GM21447 (cell line): ENCODE results near the gene ZNF45.
"Not testable (repeated sequence)": the region's sequence is repeated elsewhere in the genome, so short reads cannot be mapped to it uniquely, and the experiment has no call there.

Experiments used
- ATAC-seq: cut with Tn5 transposase; IDR thresholded peaks from one replicate; pipeline ENCODE4 v1.9.1; 2021; ENCODE audit not compliant: unreplicated experiment

Gene ZNF45

DNA sequence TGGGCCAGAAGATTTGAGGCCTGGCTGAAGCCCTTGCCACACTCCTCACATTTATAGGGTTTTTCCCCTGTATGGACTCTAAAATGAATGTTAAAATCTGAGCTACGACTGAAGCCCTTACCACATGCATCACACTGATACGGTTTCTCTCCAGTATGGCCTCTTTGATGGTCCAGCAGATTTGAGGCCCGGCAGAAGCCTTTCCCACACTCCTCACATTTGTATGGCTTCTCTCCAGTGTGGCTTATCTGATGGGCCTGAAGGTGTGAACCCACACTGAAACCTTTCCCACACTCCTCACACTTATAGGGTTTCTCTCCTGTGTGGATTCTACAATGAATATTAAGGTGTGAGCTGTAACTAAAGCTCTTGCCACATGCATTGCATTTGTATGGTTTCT lies 21.0 kb downstream of the ZNF45 start:
- no peak for ATAC-seq

DNA sequence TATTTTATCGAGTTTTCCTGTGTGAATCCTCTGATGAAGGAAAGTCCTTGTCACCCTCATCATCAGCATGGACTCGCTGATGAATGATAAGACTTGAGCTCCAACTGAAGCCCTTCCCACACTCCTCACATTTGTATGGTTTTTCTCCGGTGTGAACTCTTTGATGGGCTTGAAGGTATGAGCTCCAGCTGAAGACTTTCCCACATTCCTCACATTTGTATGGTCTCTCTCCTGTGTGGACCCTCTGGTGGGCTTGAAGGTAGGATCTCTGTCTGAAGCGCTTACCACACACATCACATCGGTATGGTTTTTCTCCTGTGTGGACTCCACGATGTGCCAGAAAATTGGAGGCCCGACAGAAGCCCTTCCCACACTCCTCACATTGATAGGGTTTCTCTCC lies 21.7 kb downstream of the ZNF45 start:
- no peak for ATAC-seq

DNA sequence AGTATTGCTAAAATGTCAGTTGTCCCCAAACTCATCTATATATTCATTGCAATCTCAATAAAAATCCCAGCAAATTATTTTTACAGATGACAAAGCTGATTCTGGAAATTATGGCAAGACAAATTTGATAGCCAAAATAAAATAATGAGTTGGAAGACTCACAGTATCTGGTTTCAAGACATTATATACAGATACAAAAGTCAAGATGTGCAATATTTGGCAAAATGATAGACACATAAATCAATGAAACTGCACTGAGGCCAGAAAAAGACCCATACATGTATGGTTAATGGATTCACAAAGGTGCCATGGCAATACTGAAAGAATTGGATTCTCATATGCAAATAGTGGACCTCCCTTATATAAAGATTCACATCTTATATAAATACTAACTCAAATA lies 24.2 kb downstream of the ZNF45 start:
- ATAC-seq: no peak

DNA sequence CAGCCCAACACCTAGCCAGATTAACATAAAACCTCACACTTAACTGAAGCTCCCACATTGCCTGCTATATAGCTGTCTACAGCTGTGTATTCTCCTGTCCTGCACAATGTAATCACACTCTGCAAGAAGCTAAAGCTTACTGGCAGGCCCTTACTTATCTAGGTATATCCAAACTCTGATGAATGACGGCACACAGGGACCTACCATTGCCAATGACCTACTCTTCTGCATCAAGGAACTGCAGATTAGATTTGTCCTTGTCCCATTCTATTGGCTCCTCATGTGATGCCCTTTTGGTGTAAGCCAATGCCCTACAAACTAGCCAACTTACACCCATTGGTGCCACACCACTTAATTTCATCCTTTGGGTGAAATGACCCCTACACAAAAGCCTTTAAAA lies 26.4 kb downstream of the ZNF45 start:
- ATAC-seq: no peak

DNA sequence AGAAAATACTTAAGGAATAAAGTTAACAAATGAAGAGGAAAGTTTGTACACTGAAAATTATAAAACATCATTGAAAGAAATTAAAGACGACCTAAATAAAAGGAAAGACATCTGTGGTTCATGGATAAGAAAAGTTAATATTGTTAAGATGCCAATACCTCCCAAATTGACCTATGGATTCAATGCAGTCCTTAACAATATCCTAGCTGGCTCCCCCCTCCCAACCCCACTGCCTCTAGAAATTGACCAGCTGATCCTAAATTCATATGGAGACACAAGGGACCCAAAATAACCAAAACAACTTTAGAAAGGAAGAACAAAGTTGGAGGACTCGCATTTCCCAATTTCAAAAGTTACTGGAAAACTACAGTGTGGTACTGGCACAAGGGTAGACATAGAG lies 28.3 kb downstream of the ZNF45 start:
- no peak for ATAC-seq

DNA sequence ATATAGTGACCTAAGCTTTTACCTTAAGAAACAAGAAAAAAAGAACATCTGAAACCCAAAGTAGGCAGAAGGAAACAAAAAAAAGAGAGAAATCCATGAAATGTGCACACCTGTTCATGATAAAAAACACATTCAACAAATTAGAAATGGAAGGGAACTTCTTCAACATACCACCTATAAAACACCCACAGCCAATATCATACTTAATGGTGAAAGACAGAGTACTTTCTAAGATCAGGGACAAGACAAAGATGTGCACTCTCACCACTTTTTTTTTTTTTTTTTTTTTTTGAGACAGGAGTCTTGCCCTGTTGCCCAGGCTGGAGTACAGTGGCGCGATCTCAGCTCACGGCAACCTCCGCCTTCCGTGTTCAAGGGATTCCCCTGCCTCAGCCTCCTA lies 29.2 kb downstream of the ZNF45 start:
- ATAC-seq: no peak

DNA sequence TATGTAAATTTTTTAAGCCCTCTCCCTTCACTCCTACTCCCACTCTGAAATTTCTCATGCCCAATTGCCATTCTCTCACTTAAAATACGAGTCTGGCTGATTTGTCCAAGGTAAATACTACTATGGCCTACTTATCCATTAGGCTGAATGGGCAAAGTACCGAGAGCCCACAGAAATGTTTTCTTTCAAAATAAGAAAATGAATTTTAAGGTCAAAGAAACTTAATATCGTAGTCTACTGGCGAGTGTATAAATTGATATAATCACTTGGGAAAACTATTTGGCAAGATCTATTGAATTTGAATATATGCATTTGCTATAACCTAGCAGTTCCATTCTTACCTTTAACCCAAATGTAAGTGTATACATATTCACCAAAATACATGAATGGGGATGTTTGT lies 32.7 kb downstream of the ZNF45 start:
- ATAC-seq: no peak

DNA sequence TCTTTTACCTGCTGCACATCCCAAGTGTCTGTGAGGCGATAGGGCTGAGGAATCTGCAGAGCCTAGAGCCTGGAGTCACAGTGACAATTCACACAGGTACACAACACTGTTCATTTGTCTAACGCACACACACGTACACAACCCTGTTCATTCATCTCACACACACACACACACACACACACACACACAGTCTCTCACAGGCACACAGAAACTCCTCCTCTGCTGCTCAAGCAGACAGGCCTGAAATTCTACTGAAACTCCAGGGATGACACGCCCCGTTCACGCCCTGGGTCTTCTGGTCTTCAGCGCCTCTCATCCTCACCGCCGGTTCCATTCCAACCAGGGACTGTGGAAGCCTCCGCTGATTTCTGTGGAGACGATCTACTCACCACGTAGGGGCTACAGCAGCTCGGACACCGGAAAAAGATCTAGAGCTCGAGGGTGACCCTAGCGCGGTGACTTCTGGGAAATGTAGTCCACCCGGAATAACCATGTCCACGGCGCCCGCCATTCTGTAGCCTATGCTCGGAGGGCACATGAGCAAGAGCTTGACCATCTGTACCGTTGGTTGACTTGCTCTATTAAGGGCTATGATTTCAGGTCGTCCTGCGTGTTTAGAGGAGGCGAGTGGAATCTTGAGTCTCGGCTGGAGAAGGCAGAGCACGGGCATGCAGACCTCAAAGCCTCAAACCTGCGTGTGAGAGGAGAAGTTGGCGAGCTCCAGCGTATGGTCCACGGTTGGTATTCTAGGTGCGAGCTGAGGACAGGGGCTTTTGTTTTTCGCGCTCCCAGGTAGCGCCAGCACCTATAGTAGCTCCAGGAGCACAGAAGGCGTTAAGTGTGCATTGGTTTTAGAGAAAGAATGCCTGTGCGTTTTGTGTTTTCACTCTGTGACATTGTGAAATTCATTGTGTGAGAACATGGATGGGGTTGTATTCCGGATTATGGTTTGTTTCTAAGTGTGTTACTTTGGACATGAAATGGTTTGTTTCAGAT lies 33.4 kb downstream of the ZNF45 start:
- peak; percentile 74 for ATAC-seq

DNA sequence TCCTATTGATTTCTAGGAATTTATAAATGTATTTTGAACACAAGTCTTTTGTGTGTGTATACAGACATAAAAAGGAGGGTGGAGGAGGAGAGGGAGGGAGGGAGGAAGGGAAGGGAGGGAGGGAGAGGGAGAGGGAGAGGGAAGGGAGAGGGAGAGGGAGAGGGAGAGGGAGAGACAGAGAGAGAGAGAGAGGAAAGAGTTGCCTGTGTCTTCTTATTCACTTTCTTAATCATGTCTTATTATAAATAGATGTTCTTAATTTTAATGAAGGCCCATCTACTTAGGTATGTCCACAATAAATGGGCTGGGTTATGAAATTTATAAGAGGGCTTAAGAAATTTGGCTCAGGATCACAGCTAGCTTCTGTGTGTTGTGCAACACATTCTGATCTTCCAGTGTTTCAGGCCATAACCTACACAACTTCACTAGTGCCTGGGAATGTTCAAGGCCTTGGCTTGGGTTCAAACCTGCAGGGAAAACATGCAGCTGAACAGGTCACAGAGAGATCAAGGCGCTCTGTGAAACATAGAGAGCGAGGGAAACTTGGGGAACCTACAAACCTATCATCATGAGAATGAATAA lies 39.3 kb downstream of the ZNF45 start:
- ATAC-seq: no peak

DNA sequence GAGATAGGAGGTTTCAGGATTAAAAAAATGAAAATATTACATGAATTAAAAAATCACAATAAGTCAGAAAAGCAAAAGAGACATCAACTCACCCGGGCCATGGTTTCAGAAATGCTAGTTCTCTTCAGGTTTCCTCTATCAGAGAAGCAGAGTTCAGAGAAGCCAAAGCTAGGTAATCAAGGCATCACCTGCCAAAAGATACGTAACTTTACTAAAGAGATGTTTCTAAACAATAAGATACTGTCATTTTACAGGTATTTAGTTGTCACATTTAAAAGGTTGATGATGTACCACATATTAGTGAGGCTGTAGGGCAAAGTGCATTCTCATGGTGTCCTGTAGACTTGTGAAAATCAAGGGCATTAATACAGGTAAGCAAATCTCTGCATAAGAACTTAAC lies 51.2 kb downstream of the ZNF45 start, which contains the start of gene ZNF404:
TSS of gene ZNF404 (minus strand) at position 101 of the 400 bp plus-strand sequence.
- ATAC-seq: no peak

DNA sequence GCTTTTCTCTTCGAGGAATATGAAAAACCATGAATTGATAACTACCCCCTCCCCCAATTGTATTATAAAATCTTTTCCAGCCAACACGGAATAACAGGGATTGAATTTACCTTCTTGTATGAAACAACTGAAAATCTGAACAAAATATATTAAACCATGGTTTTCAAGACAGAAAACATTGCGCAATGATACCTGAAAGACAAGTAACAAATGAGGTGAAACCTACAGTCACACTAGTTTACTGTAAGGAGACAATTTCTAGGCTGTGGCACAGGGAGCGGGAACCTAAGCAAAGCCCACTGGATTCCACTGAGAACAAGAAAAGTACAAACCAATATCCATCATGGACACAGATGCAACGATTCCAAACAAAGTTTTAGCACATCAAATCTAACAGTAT lies 54.6 kb downstream of the ZNF45 start:
- ATAC-seq: no peak

DNA sequence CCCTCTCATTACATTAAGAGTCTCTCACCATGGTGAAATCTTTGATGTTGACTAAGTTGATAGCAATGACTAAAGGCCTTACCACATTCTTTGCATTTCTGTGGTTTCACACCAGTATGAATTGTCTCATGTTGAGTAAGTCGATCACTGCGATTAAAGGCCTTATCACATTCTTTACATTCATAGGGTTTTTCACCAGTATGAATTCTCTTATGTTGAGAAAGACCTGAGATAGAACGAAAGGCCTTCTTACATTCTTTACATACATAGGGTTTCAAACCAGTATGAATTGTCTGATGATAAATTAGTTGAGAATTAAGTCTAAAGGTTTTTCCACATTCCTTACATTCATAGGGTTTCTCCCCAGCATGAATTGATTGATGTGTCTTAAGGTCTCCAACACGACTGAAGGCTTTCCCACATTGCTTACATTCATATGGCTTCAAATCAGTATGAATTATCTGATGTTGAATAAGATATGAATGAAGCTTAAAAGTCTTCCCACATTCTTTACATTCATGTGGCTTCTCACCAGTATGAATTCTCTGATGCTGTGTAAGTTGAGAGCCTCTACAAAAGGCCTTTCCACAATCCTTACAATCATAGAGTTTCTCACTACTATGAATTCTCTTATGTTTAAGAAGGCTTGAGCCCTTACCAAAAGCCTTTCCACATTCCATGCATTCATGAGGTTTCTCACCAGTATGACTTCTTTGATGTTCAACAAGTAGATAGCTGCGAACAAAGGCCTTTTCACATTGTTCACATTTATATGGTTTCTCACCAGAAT lies 62.3 kb downstream of the ZNF45 start:
- no peak for ATAC-seq

DNA sequence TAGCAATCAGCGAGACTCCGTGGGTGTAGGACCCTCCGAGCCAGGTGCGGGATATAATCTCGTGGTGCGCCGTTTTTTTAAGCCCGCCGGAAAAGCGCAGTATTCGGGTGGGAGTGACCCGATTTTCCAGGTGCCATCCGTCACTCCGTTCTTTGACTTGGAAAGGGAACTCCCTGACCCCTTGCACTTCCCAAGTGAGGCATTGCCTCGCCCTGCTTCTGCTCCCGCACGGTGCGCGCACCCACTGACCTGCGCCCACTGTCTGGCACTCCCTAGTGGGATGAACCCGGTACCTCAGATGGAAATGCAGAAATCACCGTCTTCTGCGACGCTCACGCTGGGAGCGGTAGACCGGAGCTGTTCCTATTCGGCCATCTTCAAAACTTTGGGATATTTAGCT lies 68.2 kb downstream of the ZNF45 start:
- not testable (repeated sequence) for ATAC-seq
